DOHH2 (cell line): ENCODE data around the gene ZMAT5.

Experiments used
- H3F3A ChIP-seq: fragments of 200-600 bp; sonication (generic), shearing (Covaris generic); 2 replicates; pipeline ENCODE4 v1.6.0; 2016; ENCODE audit warnings: antibody characterized with exemption, mild to moderate bottlenecking; ENCODE audit not compliant: control insufficient read depth, insufficient read depth
- H3K27ac ChIP-seq: fragments of 200-600 bp; sonication (generic); 2 replicates; pipeline ENCODE4 v1.5.1; 2014; ENCODE audit warnings: low read depth, mild to moderate bottlenecking, low read length, moderate library complexity
- H3K27me3 ChIP-seq: fragments of 200-600 bp; sonication (generic); 2 replicates; pipeline ENCODE4 v1.6.1; 2014; ENCODE audit warnings: mild to moderate bottlenecking, low read length, mixed read lengths; ENCODE audit not compliant: control insufficient read depth
- H3K36me3 ChIP-seq: fragments of 200-600 bp; sonication (generic); 2 replicates; pipeline ENCODE4 v1.6.1; 2014; ENCODE audit warnings: mild to moderate bottlenecking, low read length, moderate library complexity, mixed read lengths; ENCODE audit not compliant: control insufficient read depth
- H3K4me1 ChIP-seq: fragments of 200-600 bp; sonication (generic); 2 replicates; pipeline ENCODE4 v1.6.1; 2014; ENCODE audit warnings: mild to moderate bottlenecking, low read length, mixed read lengths; ENCODE audit not compliant: control insufficient read depth
- H3K4me2 ChIP-seq: fragments of 200-600 bp; sonication (generic); 2 replicates; pipeline ENCODE4 v1.6.0; 2014; ENCODE audit warnings: mild to moderate bottlenecking, low read length, moderate library complexity
- H3K4me3 ChIP-seq: fragments of 200-600 bp; sonication (generic); 2 replicates; pipeline ENCODE4 v1.5.1; 2014; ENCODE audit warnings: mild to moderate bottlenecking, low read length, mixed read lengths
- H3K79me2 ChIP-seq: fragments of 200-600 bp; sonication (generic); 2 replicates; pipeline ENCODE4 v1.6.1; 2014; ENCODE audit warnings: mild to moderate bottlenecking, low read length, mixed read lengths; ENCODE audit not compliant: control insufficient read depth
- H3K9me2 ChIP-seq: fragments of 200-600 bp; sonication (generic); replicated peaks from 2 replicates; pipeline ENCODE4 v1.6.1; 2014; ENCODE audit warnings: mild to moderate bottlenecking, low read length, mixed read lengths; ENCODE audit not compliant: control insufficient read depth
- H3K9me3 ChIP-seq: fragments of 200-600 bp; sonication (generic); 2 replicates; pipeline ENCODE4 v1.6.1; 2014; ENCODE audit warnings: antibody characterized with exemption, low read length, mixed read lengths; ENCODE audit not compliant: control insufficient read depth, insufficient read depth
- H4K20me1 ChIP-seq: fragments of 200-600 bp; sonication (generic); 2 replicates; pipeline ENCODE4 v1.6.0; 2014; ENCODE audit warnings: low read depth, mild to moderate bottlenecking, antibody characterized with exemption, low read length, moderate library complexity; ENCODE audit not compliant: control insufficient read depth, insufficient read depth
- CTCF ChIP-seq: fragments of 200-600 bp; sonication (generic); IDR thresholded peaks from one replicate; pipeline ENCODE4 v1.5.1; 2014; ENCODE audit warnings: antibody characterized with exemption, mild to moderate bottlenecking, low read depth, low read length; ENCODE audit not compliant: poor library complexity, severe bottlenecking
- EZH2phosphoT487 ChIP-seq: fragments of 200-600 bp; sonication (generic); IDR thresholded peaks from 2 replicates; pipeline ENCODE4 v1.6.1; 2017; ENCODE audit warnings: borderline replicate concordance, mild to moderate bottlenecking, antibody characterized with exemption, low read length, moderate library complexity, mixed read lengths

The ZMAT5 gene

GRCh38 chr22:29803190-29803589 lies 36.4 kb upstream of the ZMAT5 start:
- H3K4me2 ChIP-seq, result no peak overlapping the region
- H3K36me3 ChIP-seq, result peaks cover 79% of the 10 kb centered on the region
- TF ChIP-seq CTCF (no peak), EZH2phosphoT487 (no peak)

GRCh38 chr22:29801796-29802195 lies 35.0 kb upstream of the ZMAT5 start:
- TF ChIP-seq CTCF (no peak), EZH2phosphoT487 (no peak)
- H3K9me3 ChIP-seq, result no peaks in the 10 kb centered on the region
- no peaks in the 10 kb centered on the region for H3K79me2 ChIP-seq
- H3K4me1 ChIP-seq, result peaks cover 15% of the 10 kb centered on the region
- no peaks in the 10 kb centered on the region for H3F3A ChIP-seq
- H4K20me1 ChIP-seq, result no peaks in the 10 kb centered on the region
- H3K36me3 ChIP-seq, result peaks cover 76% of the 10 kb centered on the region
- H3K27ac ChIP-seq, result no peak overlapping the region
- H3K4me3 ChIP-seq, result no peak overlapping the region
- H3K4me2 ChIP-seq, result no peak overlapping the region
- H3K27me3 ChIP-seq, result no peaks in the 10 kb centered on the region
- H3K9me2 ChIP-seq, result no peaks in the 10 kb centered on the region

More at GRCh38 chr22:29803190-29803589, 36.4 kb upstream of the ZMAT5 start:
- Histone ChIP-seq H4K20me1 (no peaks in the 10 kb centered on the region), H3K4me3 (no peak overlapping the region), H3K27me3 (no peaks in the 10 kb centered on the region), H3K79me2 (no peaks in the 10 kb centered on the region), H3K27ac (no peak overlapping the region), H3F3A (no peaks in the 10 kb centered on the region), H3K9me3 (no peaks in the 10 kb centered on the region), H3K4me1 (peaks cover 13% of the 10 kb centered on the region), H3K9me2 (no peaks in the 10 kb centered on the region)

GRCh38 chr22:29801153-29801552 lies 34.3 kb upstream of the ZMAT5 start:
- Histone ChIP-seq H3K27me3 (no peaks in the 10 kb centered on the region), H3K36me3 (peaks cover 70% of the 10 kb centered on the region), H4K20me1 (no peaks in the 10 kb centered on the region), H3K79me2 (no peaks in the 10 kb centered on the region), H3K4me3 (no peak overlapping the region), H3K4me1 (peaks cover 15% of the 10 kb centered on the region), H3K9me3 (no peaks in the 10 kb centered on the region), H3K27ac (no peak overlapping the region), H3F3A (no peaks in the 10 kb centered on the region), H3K9me2 (no peaks in the 10 kb centered on the region), H3K4me2 (no peak overlapping the region)
- no peak for TF ChIP-seq EZH2phosphoT487
- no peak for TF ChIP-seq CTCF
